Measurements from ENCODE around the gene ARFGAP2.
A peak's percentile ranks its signal among the peaks of the same experiment; 100 is the strongest.

The ARFGAP2 gene

GRCh38 chr11:47186700-47187695 is 10.3 kb upstream of the ARFGAP2 start:
- DNase-seq (ENCODE audit: low read depth), result peak; percentile 28

- no peak for DNase-seq (ENCODE audit: low read depth)
Observed at GRCh38 chr11:47186076-47186699, 9.5 kb upstream of the ARFGAP2 start, which contains the start of gene PACSIN3. Gene PACSIN3, minus strand, starts transcription at chr11:47186434. Its CDS starts 3,707 bp downstream, at chr11:47182727.

- DNase-seq (ENCODE audit: low read depth), result no peak
Observed at GRCh38 chr11:47185305-47186075, 8.8 kb upstream of the ARFGAP2 start.

- DNase-seq (ENCODE audit: low read depth), result no peak
Observed at GRCh38 chr11:47184711-47185304, 8.1 kb upstream of the ARFGAP2 start.

GRCh38 chr11:47183969-47184368 is 7.3 kb upstream of the ARFGAP2 start:
- DNase-seq (ENCODE audit: low read depth), result no peak

GRCh38 chr11:47183031-47183856 is 6.6 kb upstream of the ARFGAP2 start:
- DNase-seq (ENCODE audit: low read depth), result no peak

- no peak for DNase-seq (ENCODE audit: low read depth)
Observed at GRCh38 chr11:47182380-47182779, 5.7 kb upstream of the ARFGAP2 start.

GRCh38 chr11:47181271-47181670 is 4.6 kb upstream of the ARFGAP2 start:
- no peak for DNase-seq (ENCODE audit: low read depth)

GRCh38 chr11:47180006-47180787 is 3.5 kb upstream of the ARFGAP2 start:
- DNase-seq (ENCODE audit: low read depth), result no peak

- no peak for DNase-seq (ENCODE audit: low read depth)
Observed at GRCh38 chr11:47179655-47179991, 2.9 kb upstream of the ARFGAP2 start.

GRCh38 chr11:47178737-47179654 is 2.3 kb upstream of the ARFGAP2 start:
- no peak for DNase-seq (ENCODE audit: low read depth)

GRCh38 chr11:47178316-47178715 is 1.6 kb upstream of the ARFGAP2 start:
- DNase-seq (ENCODE audit: low read depth), result no peak

- DNase-seq (ENCODE audit: low read depth), result no peak
Observed at GRCh38 chr11:47177846-47178245, 1.2 kb upstream of the ARFGAP2 start.

- DNase-seq (ENCODE audit: low read depth), result peak; percentile 61
Observed at GRCh38 chr11:47177229-47177845, 658 bp upstream of the ARFGAP2 start.

GRCh38 chr11:47175746-47176327 is 842 bp downstream of the ARFGAP2 start:
- no peak for DNase-seq (ENCODE audit: low read depth)

- DNase-seq (ENCODE audit: low read depth), result no peak
Observed at GRCh38 chr11:47172740-47173336, 3.8 kb downstream of the ARFGAP2 start.

- DNase-seq (ENCODE audit: low read depth), result no peak
Observed at GRCh38 chr11:47171856-47172255, 4.8 kb downstream of the ARFGAP2 start.
